Right lobe of liver (tissue), 6 donors: Measurements from ENCODE around the gene ENO3. TPM values are rescaled to one million over a fixed set of nuclear protein-coding genes. Genes with fewer than 3 reads are reported as not detected.

ENCODE experiments used
- ATAC-seq, 4 donors: fragments of 200-7000 bp; cut with Tn5 transposase; one replicate each; pipeline ENCODE4 v1.9.1; 2020; ENCODE audit warnings: mild to moderate bottlenecking in 4 of 4, moderate library complexity in 4 of 4
- DNase-seq, 3 donors: peaks; one replicate each; pipeline ENCODE4 v3.0.0-alpha.2; 2020
- H3K27ac ChIP-seq, 3 donors: fragments of 200-600 bp; one replicate each; pipeline ENCODE4 v1.8.0; 2022
- H3K27me3 ChIP-seq, 2 donors: fragments of 200-600 bp; one replicate each; pipeline ENCODE4 v1.8.0; 2022
- H3K36me3 ChIP-seq, 4 donors: fragments of 200-600 bp; sonication (generic) in 1 of 4; one replicate each; pipeline versions ENCODE4 v1.5.1 to v1.8.0; 2017 to 2022; ENCODE audit warnings: control low read depth in 1 of 4
- H3K4me1 ChIP-seq, 4 donors: fragments of 200-600 bp; sonication (generic) in 1 of 4; one replicate each; pipeline versions ENCODE4 v1.5.1 to v1.8.0; 2017 to 2022; ENCODE audit warnings: control low read depth in 1 of 4
- H3K4me3 ChIP-seq, 3 donors: fragments of 200-600 bp; one replicate each; pipeline ENCODE4 v1.8.0; 2022
- H3K9me3 ChIP-seq, 4 donors: fragments of 200-600 bp; sonication (generic) in 1 of 4; one replicate each; pipeline versions ENCODE4 v1.5.1 to v1.8.0; 2017 to 2022; ENCODE audit warnings: control low read depth in 1 of 4
- CTCF ChIP-seq, 4 donors: fragments of 200-600 bp in 3 of 4; fragments of 450-650 bp in 1 of 4; IDR thresholded peaks; one replicate each; pipeline versions ENCODE4 v1.5.1 to v1.8.0; 2016 to 2022; ENCODE audit warnings: antibody characterized with exemption in 4 of 4, mild to moderate bottlenecking in 2 of 4
- POLR2A ChIP-seq: fragments of 450-650 bp; IDR thresholded peaks from one replicate; pipeline ENCODE4 v1.6.1; 2017; ENCODE audit warnings: antibody characterized with exemption, mild to moderate bottlenecking
- WGBS: methylation state at CpG from one replicate; pipeline ENCODE4 v1.1.6; 2018; ENCODE audit warnings: low coverage, low lambda C conversion rate; ENCODE audit not compliant: insufficient coverage; ENCODE audit errors: missing lambda C conversion rate; 5-methylcytosine and 5-hydroxymethylcytosine counted together
- intact Hi-C, 2 donors: fragments of 100-400 bp; cut with DNase I; formaldehyde crosslinking; loops; one replicate each; pipeline versions ENCODE4 v1.11.2 to v1.14.1; 2022
- total RNA-seq, 6 experiments: library from RNA; depleted of rRNA in 2 of 6; stranded (reverse); fragments of >200 nt in 2 of 6; fragmentation: NEBNext Ultra II Directional in 3 of 6; extraction: Animal tissue kit (Norgen Biotek cat#: 25700) in 3 of 6; gene quantifications; one replicate each; pipeline versions ENCODE4 v1.1.0 to v1.2.4, GENCODE V29; 2016 to 2023
- donor health status: DM: no; HTN: yes; CAD: no.
- donor health status: DM: no; HTN: no; CAD: no.
- donor health status: DM: no; HTN: no; CAD: no.
- donor health status: DM: no; HTN: yes; CAD: no.
- donor health status: DM: no; HTN: yes; CAD: no.

The ENO3 gene
- total RNA-seq, 6 experiments from 2014 or later: 54.7 to 69.8 (median 58.7) TPM

- peak; percentile 47 to 79 (median 73) for DNase-seq
- intact Hi-C loops: no loop called here
- peak; percentile 39 to 61 (median 45) for ATAC-seq
- Histone ChIP-seq H3K27me3 (no peaks in the 10 kb centered on the region), H3K4me1 (peaks cover 0 to 14% (median 6%) of the 10 kb centered on the region in 4 donors), H3K9me3 (no peaks in the 10 kb centered on the region), H3K4me3 (peak overlapping the region; percentile 95 to 99 (median 96)), H3K36me3 (peaks cover 4 to 32% (median 16%) of the 10 kb centered on the region in 4 donors), H3K27ac (peak overlapping the region; percentile 23 to 84 (median 72))
- 5% methylated on average over 8 of the region's 14 CpGs for WGBS
- TF ChIP-seq POLR2A: peak; percentile 28
- no peak for TF ChIP-seq CTCF (IDR thresholded peaks at IDR 0.05)
Measured at GRCh38 chr17:4998732-4999429, 48.0 kb downstream of the ENO3 start.

DNA sequence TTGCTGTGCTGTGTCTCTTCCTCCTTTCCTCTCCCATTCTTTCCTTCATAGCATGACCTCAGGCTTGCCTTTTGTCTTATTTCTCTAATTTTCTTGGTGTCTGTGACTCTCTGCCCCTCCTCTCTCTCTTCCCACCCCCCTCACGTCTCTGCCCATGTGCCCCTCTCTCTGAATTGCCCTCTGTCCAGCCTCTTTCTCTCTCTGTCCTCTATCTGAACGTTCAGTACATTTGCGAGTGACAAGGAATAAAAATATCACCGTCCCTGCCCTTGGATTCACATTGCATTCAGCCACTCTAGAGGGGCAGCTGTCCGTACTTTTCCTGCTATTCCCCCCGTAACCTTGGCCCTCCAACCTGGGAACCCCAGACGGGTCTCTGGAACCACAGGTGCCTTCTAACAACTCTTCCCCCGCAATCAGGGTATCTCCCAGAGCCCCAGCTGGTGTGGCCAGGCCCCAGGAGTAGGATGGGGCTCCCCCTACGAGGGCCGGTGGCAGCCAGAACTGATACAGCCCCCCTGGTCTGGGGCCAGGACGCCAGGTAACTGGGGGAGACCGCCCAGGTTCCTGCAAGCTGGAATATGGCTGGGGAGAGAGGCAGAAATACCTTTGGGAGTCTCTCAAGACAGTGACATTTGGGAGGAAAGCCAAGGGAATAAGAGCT, 48.6 kb downstream of the ENO3 start:
- intact Hi-C loops: no loop called here
- no peaks in the 10 kb centered on the region for H3K27me3 ChIP-seq
- no peak for TF ChIP-seq CTCF (IDR thresholded peaks at IDR 0.05)
- TF ChIP-seq POLR2A: no peak
- H3K9me3 ChIP-seq: no peaks in the 10 kb centered on the region
- WGBS: 53% methylated on average over 12 of the region's 12 CpGs
- peaks cover 0 to 14% (median 6%) of the 10 kb centered on the region in 4 donors for H3K4me1 ChIP-seq
- H3K36me3 ChIP-seq: peaks cover 4 to 39% (median 20%) of the 10 kb centered on the region in 4 donors
- H3K27ac ChIP-seq: peak overlapping the region in 2 of 3 donors; percentile 23 to 84
- no peak for DNase-seq
- ATAC-seq: no peak
- H3K4me3 ChIP-seq: peak overlapping the region; percentile 95 to 99 (median 96)

DNA sequence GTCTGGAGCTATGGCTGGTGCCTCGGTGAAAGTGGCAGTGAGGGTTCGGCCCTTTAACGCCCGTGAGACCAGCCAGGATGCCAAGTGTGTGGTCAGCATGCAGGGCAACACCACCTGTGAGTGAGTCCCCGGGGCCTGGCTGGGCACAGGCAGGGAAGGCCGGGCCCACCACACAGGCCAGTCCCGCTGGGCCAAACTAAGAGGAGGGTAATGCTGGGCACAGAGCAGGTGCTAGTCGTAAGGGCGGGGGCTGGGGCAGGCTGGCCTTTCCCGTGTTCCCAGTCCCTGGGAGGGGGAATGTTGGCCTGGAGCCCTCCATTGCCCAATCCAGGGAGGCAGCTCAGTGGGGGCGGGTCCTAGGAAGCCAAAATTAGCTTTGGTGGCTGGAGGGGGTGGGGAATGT, 49.3 kb downstream of the ENO3 start:
- WGBS: 20% methylated on average over 1 of the region's 11 CpGs
- peaks cover 0 to 14% (median 6%) of the 10 kb centered on the region in 4 donors for H3K4me1 ChIP-seq
- intact Hi-C loops: no loop called here
- TF ChIP-seq POLR2A: no peak
- TF ChIP-seq CTCF (IDR thresholded peaks at IDR 0.05): no peak
- H3K4me3 ChIP-seq: peak overlapping the region; percentile 95 to 99 (median 96)
- DNase-seq: peak; percentile 78 to 87 (median 85)
- H3K9me3 ChIP-seq: no peaks in the 10 kb centered on the region
- peak; percentile 21 to 48 (median 38) for ATAC-seq
- H3K36me3 ChIP-seq: peaks cover 7 to 46% (median 25%) of the 10 kb centered on the region in 4 donors
- no peaks in the 10 kb centered on the region for H3K27me3 ChIP-seq
- H3K27ac ChIP-seq: peak overlapping the region in 2 of 3 donors; percentile 23 to 84

GRCh38 chr17:5002121-5002788, 51.3 kb downstream of the ENO3 start:
- H3K9me3 ChIP-seq: no peaks in the 10 kb centered on the region
- no peak for ATAC-seq
- DNase-seq: no peak
- intact Hi-C loops: no loop called here
- 90% methylated on average over 11 of the region's 20 CpGs for WGBS
- no peak for TF ChIP-seq CTCF (IDR thresholded peaks at IDR 0.05)
- TF ChIP-seq POLR2A: no peak
- H3K27ac ChIP-seq: no peak overlapping the region
- H3K4me1 ChIP-seq: peaks cover 0 to 14% (median 6%) of the 10 kb centered on the region in 4 donors
- H3K36me3 ChIP-seq: peaks cover 7 to 66% (median 38%) of the 10 kb centered on the region in 4 donors
- no peaks in the 10 kb centered on the region for H3K27me3 ChIP-seq
- no peak overlapping the region for H3K4me3 ChIP-seq
